Ramos (cell line): ENCODE data around the gene ACTL10.
"Not testable (repeated sequence)": the region's sequence is repeated elsewhere in the genome, so short reads cannot be mapped to it uniquely, and the experiment has no call there.

ENCODE experiments used
- in situ Hi-C: fragments of 300-500 bp; cut with MboI; formaldehyde crosslinking; loops from one replicate; pipeline ENCODE4 v1.14.3; 2022; ENCODE audit warnings: low sequenced_read_pairs; ENCODE audit not compliant: unreplicated experiment

Gene ACTL10

DNA sequence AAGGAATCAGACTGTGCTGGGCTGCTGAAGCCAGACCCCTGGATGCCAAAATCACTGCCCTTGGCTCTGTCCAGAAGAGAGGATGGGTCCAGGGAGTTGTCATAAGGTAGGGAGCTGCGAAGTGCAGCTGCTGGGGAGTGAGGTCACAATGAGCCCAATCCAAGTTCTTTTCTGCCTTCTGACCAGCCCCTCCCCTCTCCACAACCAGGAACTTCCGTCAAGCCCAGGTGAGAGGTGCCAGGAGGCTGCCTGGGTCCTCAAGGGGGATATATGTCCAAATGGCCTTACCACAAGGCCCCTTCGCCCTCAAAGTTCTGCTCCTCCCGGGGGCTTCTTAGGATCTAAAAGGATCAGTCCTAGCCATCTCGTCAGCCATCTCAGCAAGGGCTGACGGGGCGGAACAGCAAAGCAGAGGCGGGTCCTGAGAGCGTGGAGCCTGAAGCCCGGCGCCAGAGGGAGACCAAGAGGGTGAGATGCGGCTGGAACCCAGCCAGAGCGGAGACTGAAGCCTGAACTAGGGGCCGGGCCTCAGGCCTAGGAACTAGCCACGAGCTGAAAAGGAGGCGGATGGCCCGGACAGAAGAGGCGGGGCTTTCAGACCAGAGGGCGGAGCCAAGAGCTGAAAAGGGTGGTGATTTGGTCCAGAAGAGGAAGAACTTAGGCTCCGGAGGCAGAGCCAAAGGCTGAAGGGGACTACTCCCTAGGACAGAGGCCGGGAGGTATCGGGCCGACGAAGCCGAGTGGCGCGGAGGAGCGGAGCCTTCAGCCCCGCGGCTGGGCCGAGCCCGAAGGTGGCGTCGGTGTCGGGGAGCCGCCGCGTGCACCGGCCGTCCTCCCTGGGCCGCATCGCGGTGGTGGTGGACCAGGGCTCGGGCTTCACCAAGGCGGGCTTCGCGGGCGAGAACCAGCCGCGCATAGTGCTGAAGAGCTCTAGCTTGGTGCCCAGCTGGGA lies at the start of gene ACTL10:
Gene ACTL10 (plus strand): TSS at position 651 of the 952 bp plus-strand sequence. CDS start 555 bp downstream, outside the sequence.
- in situ Hi-C loops, result no loop called here

DNA sequence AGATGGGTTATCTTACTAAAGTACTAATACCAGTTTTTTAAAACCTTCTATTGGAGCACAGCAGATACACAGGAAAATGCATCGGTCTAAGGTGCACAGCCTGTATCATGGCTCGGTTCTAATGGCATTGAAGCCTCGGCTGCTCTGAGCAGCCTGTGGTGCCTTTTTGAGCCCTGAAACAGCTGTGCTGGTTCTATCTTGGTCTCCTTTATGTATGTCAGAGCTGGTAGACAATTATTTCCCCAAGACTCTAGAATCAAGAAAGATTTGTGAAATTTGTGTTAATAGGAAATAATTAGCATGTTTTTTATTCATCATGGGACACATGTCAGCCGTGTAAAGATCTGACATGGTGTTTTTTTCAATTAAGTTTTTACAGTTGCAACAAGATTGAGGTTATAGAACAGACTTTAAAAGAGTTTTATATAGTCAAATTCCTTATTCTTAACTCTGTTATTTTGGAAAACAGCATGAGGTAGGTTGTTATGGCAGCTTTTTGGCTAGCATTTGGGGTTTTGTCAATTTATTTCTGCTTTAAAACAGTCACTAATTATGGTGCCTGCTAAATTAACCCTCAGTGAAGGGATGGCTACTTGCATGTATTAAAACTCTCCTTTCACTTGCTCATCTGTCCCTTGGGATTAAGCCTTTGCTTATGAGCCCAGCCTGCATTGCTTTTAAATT lies 44.9 kb upstream of the ACTL10 start:
- in situ Hi-C loops, result no loop called here

DNA sequence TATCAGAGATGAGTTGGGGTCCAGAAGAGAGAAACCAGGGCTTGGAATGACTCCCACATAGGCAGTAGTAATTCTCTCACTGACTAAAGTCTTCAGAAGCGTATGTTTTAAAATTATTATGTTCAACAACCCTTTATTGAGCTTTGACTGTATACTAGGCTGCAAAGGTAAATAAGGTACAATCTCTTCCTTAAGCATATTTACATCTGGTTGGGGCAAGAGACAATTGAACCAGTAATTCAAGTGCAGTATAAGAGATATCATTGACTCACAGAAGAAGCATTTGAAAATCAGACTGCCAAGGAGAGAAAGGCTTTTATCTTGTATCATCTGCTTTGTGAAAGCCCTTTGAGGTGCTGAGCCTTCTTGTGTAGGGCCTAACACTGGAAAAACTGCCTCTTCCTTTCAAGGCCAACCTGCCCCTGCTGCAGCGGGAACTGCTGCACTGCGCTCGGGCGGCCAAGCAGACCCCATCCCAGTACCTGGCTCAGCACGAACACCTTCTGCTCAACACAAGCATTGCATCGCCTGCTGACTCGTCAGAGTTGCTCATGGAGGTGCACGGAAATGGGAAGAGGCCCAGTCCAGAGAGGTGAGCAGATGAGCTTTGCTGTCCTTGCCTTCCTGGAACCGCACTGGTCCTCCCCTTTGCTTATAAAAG lies 43.9 kb upstream of the ACTL10 start:
- in situ Hi-C loops, result no loop called here

DNA sequence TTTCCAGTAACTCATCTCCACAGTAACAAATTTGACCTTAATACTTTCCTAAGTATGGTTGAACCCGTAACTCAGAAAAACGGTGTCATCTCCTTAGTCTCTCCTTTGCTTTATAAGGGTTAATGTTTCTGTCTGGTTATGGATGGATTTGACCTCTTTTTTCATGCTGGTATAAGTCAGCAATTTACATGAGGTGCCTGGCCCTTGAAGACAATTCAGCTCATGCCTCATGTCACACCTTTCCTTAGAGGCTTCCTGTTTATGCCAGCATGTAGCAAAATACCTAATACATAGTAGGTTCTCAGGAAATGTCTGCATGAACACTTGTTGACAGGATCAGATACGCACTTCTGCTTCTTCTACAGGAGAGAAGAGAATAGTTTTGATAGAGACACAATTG lies 42.3 kb upstream of the ACTL10 start:
- in situ Hi-C loops, result no loop called here

DNA sequence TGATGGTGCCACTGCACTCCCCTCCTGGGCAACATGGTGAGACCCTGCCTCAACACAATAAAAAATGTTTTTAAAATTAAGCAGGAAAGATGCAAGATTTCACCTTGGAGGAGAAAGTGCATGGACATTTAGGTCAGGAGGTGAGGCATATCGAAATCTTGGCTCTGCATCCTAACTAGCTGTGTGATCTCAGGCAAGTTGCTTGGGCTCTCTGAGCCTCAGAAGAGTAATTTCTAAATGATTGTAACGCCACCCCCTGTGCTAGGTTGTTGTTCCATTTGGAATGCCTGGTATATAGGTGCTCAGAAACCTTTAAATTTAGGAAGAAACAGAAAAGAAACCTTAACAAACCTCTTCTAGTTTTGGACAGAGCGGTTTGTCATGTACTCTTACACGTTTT lies 40.6 kb upstream of the ACTL10 start:
- in situ Hi-C loops, result no loop called here

DNA sequence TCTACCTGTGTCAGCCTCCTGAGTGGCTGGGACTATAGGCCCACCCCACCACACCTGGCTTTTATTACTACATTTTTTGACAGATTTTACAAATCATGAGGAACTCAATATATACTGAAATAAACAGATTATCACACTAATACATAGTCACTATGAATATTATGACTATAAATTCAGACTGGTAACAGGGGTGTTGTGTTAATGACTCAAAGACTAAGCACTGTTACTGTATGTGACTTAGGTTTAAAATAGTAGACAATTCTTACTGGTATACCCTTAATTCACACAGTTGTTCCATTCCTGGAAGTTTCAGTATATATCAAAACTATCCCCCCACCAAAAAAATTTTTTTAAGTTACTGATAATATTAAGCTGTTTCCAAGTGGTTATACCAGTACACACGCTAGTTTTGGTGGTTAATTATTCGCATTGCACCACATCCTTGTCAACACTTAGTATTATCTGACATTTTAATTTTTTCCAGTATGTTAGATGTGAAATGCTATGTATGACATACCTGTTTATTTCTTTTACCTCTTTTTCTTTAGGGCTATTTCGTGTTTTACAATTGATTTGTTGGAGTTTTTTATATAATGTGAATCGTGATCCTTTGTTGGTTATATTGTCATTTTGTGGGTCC lies 39.0 kb upstream of the ACTL10 start:
- in situ Hi-C loops, result no loop called here

DNA sequence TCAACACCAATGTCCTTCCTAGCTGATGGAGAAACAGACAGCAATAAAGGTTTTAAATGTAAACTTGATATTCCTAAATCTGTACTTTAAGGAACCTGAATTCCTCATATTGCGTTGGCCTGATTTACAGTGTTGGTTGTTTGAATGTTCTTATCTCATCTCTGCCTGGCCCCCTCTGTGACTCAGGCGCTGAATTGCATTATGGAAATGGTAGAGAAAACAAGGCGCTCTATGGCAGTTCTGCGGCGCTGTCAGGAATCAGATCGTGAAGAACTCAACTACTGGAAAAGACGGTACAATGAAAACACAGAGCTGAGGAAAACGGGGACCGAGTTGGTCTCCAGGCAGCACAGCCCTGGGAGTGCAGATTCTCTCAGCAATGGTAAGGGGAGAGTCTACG lies 37.2 kb upstream of the ACTL10 start:
- in situ Hi-C loops, result no loop called here

DNA sequence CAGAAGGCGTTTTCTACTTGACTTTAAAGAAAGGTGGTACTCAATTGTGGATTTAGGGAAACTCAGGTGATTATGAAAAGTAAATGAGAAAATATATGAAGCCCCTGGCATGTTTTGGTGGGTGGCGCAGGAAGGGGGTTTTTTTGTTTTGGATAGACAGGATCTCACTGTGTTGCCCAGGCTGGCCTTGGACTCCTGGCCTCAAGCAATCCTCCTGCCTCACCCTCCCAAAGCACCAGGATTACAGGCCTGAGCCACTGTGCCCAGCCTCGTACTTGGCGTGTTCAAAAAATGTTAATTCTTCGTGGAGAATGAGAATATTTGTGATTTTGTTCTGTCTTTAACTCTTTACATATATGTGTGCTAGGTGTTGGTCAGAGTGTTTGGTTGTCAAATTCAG lies 36.8 kb upstream of the ACTL10 start:
- in situ Hi-C loops, result no loop called here

DNA sequence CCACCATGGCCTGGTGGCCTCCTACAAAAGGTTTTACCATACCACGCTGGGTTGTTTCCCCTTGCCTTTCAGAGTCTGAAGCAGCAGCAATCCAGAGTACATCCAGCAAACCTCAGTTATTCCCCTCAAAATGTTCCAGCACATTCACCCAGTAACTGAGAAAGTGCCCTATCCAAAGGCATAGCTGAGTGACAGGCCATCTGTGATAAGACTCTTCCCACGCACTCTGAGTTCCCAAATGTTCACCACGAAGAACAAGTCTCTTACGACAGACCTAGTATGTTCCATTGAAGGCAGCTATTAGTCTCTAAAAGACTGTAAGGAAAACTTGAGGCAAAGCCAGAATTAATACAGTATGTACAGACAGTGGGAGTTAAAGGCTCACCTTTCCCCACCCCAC lies 36.2 kb upstream of the ACTL10 start:
- in situ Hi-C loops, result no loop called here

DNA sequence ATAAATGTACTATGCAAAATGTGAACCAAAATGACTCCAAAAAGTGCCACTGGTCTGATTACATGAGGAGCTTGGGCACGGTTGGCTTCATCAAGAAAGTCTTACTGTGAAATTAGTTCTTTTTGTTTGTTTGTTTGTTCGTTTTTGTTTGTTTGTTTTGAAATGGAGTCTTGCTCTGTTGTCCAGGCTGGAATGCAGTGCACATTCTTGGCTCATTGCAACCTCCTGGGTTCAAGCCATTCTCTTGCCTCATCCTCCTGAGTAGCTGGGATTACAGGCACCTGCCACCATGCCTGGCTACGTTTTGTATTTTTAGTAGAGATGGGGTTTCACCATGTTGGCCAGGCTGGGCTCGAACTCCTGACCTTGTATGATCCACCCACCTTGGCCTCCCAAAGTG lies 34.8 kb upstream of the ACTL10 start:
- in situ Hi-C loops, result not testable (repeated sequence)

DNA sequence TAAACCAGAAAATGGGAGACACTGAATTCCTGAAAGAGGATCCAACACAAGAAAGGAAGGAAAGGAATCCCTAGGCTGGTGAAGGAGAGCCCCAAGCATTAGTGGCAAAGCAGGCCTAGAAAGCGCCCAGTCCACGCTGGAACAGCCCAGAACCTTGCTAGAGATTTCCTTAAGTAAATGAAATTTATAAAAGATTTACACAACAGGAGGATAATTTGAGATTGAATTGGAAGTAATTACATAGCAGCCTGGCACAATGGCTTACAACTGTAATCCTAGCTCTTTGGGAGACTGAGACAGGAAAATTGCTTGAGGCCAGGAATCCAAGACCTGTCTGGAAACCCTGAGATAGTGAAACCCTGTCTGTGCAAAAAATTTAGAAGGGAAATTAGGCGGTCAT lies 31.4 kb upstream of the ACTL10 start:
- in situ Hi-C loops, result no loop called here

DNA sequence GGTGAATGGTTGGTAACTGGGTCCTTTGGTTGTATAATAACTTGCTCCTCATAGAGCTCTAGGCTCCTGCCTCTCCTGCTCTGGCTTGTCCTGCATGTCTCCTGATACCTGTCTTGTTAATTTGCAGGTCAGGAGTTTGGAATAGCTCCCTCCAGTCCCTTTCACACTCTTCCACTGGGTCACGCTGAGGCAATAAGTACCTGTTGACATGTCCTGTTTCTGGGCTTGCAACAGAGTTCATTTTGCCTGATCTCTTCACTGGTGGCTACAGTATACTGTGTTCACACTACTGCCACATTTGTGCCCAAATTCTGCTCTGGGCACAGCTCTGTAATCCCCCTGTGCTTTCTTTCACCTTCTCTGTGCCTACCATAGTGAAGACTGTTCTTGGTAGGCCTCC lies 30.0 kb upstream of the ACTL10 start:
- in situ Hi-C loops, result no loop called here

DNA sequence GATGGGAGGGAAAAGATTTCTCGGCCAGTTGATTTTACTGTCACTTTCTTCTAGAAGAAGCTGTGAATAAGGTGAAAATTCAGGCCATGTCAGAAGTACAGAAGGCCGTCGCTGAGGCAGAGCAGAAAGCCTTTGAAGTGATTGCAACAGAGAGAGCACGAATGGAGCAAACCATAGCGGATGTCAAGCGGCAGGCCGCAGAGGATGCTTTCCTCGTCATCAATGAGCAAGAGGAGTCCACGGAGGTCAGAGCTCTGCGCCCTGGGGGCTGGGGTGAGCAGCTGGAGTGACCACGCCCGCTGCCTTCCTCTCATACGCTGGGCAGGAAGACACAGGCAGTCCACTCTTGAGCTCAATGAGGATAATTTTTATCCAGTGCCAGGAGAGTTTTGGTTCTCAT lies 26.5 kb upstream of the ACTL10 start:
- in situ Hi-C loops, result no loop called here

DNA sequence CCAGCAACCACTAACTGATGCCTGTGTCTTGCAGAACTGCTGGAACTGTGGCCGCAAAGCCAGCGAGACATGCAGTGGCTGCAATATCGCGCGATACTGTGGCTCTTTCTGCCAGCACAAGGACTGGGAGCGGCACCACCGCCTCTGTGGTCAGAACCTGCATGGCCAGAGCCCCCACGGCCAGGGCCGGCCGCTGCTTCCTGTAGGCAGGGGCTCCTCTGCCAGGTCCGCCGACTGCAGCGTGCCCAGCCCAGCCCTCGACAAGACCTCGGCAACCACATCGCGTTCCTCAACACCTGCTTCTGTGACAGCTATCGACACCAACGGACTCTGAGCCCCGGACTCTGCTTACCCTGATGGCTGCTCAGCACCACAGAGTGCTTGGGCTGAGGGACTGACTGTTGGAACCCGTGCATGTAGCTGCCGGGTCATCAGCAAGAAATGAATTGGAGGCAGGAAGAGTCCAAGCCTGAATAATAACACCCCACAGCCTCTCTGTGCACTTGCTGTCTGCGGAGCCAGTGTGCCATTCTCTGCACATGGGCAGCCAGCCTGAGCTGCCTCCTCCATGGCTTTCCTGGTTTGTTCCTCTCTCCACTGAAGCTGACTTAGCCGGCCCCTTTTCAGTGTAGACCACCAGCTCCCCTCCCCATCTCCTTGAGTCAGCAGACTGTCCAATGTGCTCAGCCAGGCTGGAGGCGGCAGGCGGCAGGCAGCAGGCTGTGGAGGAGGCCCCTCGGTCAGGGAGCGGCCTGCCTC lies 22.3 kb upstream of the ACTL10 start:
- in situ Hi-C loops, result no loop called here

DNA sequence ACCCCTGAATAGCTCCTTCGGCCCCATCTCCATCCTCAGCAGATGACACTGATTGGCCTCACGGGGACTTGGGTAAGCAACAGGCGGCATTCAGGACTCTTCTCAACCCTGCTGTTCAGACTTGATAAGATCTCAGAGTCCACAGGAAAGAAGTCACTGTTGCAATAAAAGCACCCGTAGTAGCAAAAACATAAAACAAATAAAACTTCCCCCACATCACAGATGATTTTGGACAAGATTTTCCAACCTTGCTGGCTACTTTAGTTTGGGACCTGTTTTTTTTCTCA lies 21.7 kb upstream of the ACTL10 start:
- in situ Hi-C loops, result no loop called here

DNA sequence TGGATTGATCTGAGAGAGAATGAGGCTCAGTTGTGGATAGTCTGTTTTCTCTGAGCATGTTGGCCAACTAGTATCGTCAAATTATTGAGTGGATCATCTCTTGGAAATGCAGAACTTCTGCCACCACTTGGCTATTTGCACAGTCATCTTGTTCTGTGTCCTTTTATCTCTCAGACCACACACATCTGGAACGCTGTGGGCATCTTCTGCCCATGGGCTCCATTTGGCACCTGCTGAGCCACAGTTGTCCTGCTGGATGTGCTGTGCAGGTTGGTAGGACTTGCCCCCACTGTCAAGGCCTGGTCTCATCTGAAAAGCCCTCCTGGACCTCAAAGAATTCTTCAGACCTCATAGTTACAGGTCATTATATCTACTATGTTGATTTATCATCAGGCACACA lies 21.3 kb upstream of the ACTL10 start:
- in situ Hi-C loops, result no loop called here

DNA sequence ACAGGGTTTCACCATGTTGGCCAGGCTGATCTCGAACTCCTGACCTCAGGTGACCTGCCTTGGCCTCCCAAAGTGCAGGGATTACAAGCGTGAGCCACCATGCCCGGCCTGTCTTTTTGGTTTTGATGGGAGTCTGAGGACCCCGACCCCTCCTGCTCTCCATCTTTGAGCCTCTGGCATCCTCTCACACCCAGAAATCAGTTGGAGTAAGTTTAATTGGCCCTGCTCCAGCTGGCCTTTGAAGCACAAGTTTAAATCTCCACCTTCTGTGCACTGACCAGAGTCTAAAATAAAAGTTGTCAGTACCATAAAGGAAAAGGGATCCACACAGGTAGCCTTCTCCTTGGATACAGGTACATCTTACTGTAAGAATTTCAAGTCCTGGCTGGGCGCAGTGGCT lies 20.6 kb upstream of the ACTL10 start:
- in situ Hi-C loops, result no loop called here

DNA sequence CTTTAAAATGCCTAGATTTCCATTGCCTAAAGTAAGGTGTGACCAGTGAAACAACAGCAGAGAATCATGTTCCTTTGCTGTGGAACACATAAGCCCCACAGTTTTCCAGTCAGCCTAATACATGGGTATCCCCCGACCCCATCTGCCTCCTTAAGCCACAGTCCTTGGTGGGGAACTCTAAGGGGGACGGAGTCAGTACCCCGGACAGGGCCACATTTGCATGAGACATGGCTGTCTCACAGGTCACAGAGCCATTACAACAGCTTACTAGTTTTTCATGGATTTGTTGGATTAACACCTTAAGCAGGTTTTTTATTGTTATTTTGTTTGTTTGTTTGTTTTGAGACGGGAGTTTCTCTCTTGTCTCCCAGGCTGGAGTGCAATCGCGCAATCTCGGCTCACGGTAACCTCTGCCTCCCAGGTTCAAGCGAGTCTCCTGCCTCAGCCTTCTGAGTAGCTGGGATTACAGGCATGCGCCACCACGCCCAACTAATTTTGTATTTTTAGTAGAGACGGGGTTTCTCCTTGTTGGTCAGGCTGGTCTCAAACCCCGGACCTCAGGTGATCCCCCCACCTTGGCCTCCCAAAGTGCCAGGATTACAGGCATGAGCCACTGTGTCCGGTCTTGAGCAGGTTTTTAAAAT lies 19.7 kb upstream of the ACTL10 start:
- in situ Hi-C loops, result not testable (repeated sequence)

DNA sequence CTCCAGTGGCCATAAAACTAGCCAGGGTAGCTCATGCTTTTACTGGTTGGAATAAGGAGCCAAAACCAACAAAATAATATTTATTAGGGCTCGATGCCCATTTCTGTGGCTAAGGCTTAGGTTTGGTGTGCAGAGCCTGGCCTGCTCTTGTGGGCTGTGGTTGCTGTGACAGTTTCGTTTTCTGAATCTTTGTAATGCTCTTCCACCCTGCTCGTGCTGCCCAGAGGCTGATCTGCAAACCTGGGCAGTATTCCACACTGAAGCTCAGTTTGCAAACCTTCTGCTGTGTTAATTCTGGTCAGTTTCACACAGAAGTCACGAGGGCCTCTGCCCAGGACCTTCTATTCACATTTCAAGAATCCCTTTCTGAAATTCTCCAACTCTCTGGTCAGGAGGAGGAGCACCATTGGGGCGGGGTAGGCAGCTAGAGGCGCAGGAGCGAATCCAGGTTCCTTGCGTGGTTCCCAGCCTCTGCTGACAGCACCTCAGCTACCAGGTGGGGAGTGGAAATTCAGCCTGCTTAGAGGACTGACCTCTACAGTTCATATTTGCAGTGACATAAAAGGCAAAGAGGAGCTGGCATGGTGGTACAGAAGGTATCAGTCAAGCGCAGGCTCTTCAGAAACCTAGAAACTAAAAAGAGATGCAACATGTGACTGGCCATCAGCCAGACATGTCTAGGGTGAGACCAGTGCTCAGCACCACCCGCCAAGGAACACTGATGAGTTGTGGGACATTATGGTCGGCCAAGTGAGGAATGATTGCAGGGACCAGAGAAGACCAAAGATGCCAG lies 18.9 kb upstream of the ACTL10 start:
- in situ Hi-C loops, result no loop called here
